Glutamatergic neuron (in vitro differentiated cells): Measurements from ENCODE around the gene APBA2. TPM values are rescaled to one million over a fixed set of nuclear protein-coding genes. Genes with fewer than 3 reads are reported as not detected.

Experiments
- DNase-seq: peaks from one replicate; pipeline ENCODE4 v3.0.0; 2022
- H3K27ac Mint-ChIP-seq: one replicate; pipeline ENCODE4 v1.8.0; 2020; ENCODE audit warnings: mild to moderate bottlenecking, mixed read lengths, inconsistent platforms; ENCODE audit not compliant: unreplicated experiment
- H3K27me3 Mint-ChIP-seq: one replicate; pipeline ENCODE4 v1.8.0; 2020; ENCODE audit warnings: mild to moderate bottlenecking, moderate library complexity, mixed read lengths, inconsistent platforms; ENCODE audit not compliant: unreplicated experiment
- H3K36me3 Mint-ChIP-seq: one replicate; pipeline ENCODE4 v1.8.0; 2020; ENCODE audit warnings: mild to moderate bottlenecking, mixed read lengths, inconsistent platforms; ENCODE audit not compliant: unreplicated experiment
- H3K4me1 Mint-ChIP-seq: one replicate; pipeline ENCODE4 v1.8.0; 2020; ENCODE audit warnings: mild to moderate bottlenecking, low read depth, mixed read lengths, inconsistent platforms; ENCODE audit not compliant: unreplicated experiment
- H3K4me3 Mint-ChIP-seq: one replicate; pipeline ENCODE4 v1.8.0; 2020; ENCODE audit warnings: mild to moderate bottlenecking, mixed read lengths, inconsistent platforms; ENCODE audit not compliant: unreplicated experiment
- H3K9me3 Mint-ChIP-seq: one replicate; pipeline ENCODE4 v1.8.0; 2020; ENCODE audit warnings: mild to moderate bottlenecking, moderate library complexity, mixed read lengths, inconsistent platforms; ENCODE audit not compliant: unreplicated experiment
- total RNA-seq: library from RNA; stranded (reverse); fragmentation: NEBNext Ultra II Directional; extraction: Animal tissue kit (Norgen Biotek cat#: 25700); gene quantifications from one replicate; pipeline ENCODE4 v1.2.1, GENCODE V29; 2021; ENCODE audit not compliant: unreplicated experiment
- TF ChIP-seq, protein P1 (sequence below): fragments of 200-600 bp; sonication (generic); IDR thresholded peaks from one replicate; pipeline ENCODE4 v1.5.0; 2021; ENCODE audit not compliant: partially characterized antibody, unreplicated experiment

Gene APBA2
- total RNA-seq, 1 donor from 2014 or later: 166 TPM

DNA sequence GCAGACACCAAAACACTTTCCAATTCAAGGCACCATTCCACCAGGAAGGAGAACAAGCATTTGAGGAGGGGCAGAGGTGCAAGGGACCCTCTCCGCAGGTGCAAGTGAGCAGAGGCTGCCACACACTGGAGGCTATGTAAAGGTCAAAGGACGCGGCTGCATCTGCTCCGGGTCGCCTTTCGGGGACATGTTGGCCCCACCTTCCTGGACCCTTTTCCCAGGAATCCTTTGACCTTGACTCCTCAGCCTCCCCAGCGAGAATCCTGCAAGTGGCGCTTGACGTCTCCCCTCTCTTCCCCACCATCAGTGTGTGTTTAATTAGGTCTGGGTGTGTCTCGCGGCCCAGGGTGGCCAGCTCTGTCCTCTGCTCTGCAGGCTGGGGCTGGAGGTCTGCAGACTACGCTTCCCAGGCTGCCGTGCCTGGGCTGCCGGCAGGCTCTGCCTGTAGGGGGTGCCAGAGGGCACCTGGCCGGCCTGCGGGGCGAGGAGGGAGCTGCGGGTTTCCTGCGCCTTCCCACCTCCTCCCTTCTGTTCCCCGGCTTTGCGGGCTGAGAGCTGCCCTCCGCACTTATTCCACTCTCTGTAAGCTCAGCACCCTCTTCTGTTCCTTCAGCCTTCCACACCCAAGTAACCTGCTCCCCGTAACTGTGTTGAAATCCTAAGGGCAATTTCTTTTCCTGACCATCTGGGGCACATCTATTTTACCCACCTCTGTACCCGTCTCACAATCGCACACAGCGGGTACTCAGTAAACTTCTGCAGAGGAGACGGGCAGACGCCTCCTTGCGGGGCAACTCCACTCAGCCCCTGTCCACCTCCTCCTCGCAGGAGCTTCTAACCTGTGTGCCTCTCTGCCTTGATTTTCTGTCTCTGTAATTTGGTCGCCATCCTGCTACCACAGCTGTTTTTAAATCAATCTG lies 254.0 kb downstream of the APBA2 start:
- Mint-ChIP-seq H3K4me3 (peak overlapping the region; percentile 40), H3K27me3 (peaks cover 15% of the 10 kb centered on the region), H3K4me1 (peaks cover 13% of the 10 kb centered on the region), H3K27ac (peak overlapping the region; percentile 33), H3K36me3 (no peaks in the 10 kb centered on the region), H3K9me3 (peaks cover 13% of the 10 kb centered on the region)
- TF ChIP-seq, protein P1, sequence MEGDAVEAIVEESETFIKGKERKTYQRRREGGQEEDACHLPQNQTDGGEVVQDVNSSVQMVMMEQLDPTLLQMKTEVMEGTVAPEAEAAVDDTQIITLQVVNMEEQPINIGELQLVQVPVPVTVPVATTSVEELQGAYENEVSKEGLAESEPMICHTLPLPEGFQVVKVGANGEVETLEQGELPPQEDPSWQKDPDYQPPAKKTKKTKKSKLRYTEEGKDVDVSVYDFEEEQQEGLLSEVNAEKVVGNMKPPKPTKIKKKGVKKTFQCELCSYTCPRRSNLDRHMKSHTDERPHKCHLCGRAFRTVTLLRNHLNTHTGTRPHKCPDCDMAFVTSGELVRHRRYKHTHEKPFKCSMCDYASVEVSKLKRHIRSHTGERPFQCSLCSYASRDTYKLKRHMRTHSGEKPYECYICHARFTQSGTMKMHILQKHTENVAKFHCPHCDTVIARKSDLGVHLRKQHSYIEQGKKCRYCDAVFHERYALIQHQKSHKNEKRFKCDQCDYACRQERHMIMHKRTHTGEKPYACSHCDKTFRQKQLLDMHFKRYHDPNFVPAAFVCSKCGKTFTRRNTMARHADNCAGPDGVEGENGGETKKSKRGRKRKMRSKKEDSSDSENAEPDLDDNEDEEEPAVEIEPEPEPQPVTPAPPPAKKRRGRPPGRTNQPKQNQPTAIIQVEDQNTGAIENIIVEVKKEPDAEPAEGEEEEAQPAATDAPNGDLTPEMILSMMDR: peak; percentile 86
- DNase-seq: peak; percentile 82

DNA sequence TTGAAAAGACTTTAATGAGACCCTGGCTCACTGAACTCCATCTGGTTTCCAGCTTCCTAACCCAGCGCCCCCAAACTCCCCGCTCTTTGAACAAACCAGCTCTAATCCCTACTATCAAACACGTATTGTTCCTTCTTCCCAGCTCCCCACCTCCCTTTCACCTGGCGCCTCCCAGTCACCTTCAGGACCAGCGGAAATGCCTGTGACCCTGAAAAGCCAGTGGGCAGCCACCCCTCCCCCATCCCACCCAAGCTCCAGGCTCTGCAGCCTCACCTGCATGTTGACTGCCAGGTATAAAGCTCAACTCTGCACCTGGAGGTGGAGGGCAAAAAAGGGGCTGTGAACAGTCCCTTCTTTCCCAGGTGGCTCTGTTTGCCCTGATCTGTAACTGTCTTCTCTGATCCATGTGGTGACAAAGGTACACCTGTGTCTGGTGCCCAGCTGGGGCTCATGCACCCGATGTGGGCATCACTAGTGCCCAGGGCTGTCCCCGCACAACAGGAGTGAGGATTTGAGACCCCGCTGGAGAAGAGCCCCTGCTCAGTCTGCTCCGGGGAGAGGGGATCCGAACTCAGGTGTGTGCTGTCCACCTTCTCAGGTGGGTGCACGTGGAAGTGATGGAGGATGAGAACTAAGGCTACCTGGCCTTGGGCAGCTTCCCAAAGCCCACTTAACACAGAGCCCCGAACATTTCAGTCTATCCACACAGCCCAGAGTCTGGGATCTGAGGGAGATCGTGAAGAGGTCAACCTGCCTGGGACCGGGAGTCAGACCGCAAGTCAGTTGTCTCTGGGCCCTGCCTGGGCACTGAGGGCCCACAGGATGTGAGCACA lies 254.9 kb downstream of the APBA2 start:
- H3K4me1 Mint-ChIP-seq: peaks cover 10% of the 10 kb centered on the region
- peak overlapping the region; percentile 40 for H3K4me3 Mint-ChIP-seq
- no peaks in the 10 kb centered on the region for H3K36me3 Mint-ChIP-seq
- peaks cover 15% of the 10 kb centered on the region for H3K27me3 Mint-ChIP-seq
- H3K27ac Mint-ChIP-seq: peak overlapping the region; percentile 33
- TF ChIP-seq, protein P1: no peak
- peaks cover 13% of the 10 kb centered on the region for H3K9me3 Mint-ChIP-seq
- peak; percentile 8 for DNase-seq

DNA sequence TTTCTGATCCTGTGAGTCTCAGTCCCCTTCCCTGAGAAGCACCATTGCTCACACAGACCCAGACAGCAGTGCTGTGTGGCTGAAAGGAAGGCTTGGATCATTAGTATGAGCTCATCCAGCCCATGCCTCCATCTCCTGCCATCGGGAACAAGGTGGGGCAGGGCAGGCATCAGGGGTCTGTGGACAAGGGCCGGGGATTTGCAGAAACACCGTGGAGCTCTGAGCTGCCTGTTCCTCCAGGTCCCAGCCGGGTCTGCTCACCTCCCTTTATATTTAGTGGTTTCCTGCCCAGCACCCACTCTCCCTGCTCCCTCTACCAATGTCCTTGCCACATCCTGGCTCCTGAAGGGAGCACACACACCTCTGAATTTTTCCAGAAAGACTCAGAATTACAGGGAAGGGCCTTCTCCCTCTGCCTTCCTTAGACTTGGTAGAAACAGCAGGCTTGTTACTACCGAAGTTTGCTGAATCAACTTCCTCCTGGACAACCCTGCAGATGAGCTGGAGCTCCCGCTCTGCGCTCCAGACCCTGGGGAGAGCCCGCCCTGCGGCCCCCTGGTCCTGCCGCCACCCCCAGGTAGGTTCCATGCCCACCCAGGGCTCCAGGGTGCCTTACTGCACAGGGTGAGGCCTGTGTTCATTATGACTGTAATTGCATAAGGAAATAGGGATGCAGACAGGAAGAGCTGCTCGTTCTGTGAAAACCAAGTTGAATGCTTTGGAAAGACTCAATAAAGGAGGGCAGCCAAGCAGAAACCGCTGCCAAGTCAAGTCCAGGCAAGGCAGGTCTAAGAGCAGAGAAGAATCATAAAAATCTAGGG lies 255.7 kb downstream of the APBA2 start:
- Mint-ChIP-seq H3K9me3 (peaks cover 12% of the 10 kb centered on the region), H3K36me3 (no peaks in the 10 kb centered on the region), H3K27me3 (peaks cover 15% of the 10 kb centered on the region), H3K4me3 (no peak overlapping the region), H3K27ac (no peak overlapping the region), H3K4me1 (peaks cover 10% of the 10 kb centered on the region)
- TF ChIP-seq, protein P1: no peak
- peak; percentile 10 for DNase-seq

DNA sequence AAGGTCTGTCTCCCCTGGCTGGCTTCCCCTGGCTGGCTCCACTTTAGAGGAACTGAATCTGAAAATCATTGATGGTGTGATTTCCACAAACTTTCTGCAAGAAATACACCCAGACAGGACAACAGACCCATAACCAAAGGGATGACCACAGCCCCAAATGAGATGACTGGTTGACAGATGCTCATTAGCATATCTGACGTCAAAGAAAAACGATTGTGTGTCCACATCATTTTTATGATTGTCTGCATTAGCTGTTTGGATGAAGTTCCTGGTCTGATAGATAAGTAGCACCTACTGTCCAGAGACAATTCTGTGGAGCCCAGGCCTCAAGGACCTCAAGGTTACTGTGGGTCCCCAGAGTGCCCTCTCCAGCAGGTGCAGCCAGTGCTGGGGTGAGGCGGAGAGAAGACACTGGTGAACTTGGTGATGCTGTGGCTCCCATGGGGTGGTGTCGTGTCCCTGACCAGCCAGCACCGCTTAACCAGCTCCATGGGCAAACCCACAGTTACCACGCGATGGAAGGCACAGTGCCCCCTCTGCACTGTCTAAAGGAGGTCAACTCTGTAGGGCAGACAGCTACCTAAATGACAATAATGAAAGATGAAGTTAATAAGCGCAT lies 256.5 kb downstream of the APBA2 start:
- H3K9me3 Mint-ChIP-seq: peaks cover 11% of the 10 kb centered on the region
- no peaks in the 10 kb centered on the region for H3K36me3 Mint-ChIP-seq
- peaks cover 10% of the 10 kb centered on the region for H3K4me1 Mint-ChIP-seq
- peak; percentile 9 for DNase-seq
- TF ChIP-seq, protein P1: no peak
- no peak overlapping the region for H3K4me3 Mint-ChIP-seq
- H3K27ac Mint-ChIP-seq: no peak overlapping the region
- H3K27me3 Mint-ChIP-seq: peaks cover 15% of the 10 kb centered on the region
